Fibroblast of peridontal ligament (primary cell): ENCODE measurements around the gene CNOT6.

Source experiments
- DNase-seq: peaks from one replicate; pipeline ENCODE4 v3.0.0-alpha.2; 2010; ENCODE audit errors: extremely low read depth

Gene CNOT6

DNA sequence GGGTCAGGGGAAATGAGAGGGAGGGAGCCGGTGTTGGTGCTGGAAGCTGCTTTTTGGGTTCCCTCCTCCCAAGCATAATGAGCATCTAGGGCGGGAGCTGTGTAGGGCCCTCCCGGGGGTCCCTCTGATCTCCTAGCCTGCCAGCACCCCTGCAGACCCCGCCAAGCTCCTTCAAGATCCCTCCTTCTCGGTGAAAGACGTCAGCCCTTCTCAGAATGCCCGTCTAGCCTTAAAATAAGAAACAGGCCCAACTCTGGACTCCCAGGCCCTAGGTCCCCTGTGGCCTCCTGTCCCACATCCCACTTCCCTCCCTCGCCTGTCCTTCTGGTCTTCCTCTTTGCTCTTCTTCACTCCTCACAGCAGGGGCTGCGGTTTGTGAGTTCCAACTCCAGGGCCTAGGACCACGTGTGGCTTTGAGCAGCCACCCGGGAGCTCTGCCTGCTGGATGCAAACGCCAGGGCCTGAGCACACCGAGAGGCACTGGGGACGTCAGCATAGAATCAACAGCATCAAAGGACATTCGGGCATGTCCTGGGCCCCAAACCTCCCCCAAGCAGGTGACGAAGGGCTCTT, 105.9 kb downstream of the CNOT6 start:
- no peak for DNase-seq

DNA sequence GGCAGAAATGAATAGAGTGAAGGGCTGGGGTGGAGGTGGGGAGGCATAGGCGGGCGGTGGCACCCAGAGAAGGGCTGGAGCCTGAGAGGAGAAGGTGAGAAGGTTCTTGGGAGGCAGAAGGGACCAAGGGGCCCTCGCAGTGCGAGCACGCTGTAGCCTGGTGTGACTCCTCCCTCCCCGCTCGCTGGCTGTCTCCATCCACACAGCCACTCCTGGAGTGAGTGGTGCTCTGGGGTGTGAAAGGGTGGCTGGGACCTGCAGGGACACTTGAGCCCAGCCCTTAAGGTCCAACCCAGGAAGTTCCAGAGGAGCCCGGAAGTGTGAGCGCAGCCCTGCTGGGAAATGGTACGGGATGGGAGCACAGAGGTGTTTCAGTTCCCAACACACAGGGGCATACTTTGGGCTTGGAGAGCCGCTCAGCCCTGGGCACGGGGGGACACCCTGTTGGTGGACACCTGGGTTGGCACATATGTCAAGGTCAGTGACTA, 106.4 kb downstream of the CNOT6 start:
- DNase-seq: no peak

DNA sequence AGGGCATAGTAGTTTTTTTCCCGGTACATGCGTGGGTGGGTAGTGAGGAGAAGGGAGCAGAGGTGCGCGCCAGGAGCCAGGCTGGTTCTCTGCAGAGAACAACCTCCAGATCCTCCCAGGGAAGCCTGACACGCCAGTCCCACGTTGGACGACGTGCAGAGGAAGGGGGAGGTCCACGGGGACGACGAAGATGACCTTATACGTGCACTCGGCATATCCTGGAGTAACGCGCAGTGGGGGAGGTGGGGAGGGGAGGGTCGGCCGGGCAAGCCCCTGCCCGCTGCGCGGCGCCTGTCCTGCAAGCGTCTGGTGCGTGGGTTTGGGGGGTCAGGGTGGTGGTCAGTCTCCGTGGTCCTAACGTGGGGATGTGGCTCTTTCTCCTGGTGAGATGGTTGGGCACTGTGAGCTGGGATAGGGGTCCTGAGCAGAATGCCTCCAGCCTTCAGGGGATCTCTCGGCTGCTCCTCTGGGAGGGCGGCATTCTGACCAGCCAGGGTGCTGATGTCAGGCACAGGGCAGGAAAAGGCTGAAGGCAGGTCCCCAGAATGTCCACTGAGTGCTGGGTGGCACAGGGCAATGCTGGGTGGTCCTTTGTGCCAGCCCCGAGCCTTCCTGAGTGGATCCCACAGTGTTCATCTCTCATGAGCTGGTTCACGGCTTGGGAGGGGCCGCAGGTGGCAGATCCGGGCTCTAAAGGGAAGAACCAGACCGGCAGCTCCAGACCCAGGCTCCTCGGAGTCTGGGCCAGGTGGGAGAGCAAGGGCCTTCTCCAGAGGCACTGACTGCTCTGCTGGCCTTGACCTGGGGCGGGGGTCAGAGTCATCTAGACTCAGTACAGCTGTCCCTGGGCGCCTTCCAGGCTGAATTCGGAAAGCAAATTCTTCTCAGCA, 107.7 kb downstream of the CNOT6 start:
- DNase-seq: no peak

DNA sequence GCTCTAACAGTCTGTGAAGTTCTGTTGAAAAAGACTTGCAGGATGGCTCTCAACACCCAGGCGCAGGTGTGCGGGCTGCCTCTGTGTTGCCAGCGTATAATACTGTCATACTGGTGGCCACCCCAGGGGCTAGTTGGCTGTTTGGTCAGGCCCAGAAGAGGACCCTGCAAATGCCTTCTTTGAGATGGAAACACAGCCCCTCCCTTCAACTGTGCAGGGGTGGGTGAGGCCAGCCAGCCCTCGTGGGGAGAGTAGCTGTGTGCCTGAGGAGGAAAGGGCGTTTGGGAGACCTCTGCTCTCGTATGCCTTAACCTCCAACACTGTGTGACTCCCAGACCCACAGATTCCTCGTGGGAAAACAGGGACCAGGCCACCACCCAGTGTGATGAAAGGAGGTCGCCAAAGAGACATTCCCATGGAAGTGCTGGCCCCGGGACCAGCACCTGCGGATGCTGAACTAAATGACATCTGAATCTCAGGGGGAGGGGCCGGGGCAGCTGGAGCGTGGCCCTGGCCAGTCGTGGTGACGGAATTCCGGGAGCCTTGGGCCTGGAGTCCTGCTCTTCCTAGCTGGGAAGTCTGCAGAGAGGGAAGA, 108.4 kb downstream of the CNOT6 start:
- DNase-seq: no peak

DNA sequence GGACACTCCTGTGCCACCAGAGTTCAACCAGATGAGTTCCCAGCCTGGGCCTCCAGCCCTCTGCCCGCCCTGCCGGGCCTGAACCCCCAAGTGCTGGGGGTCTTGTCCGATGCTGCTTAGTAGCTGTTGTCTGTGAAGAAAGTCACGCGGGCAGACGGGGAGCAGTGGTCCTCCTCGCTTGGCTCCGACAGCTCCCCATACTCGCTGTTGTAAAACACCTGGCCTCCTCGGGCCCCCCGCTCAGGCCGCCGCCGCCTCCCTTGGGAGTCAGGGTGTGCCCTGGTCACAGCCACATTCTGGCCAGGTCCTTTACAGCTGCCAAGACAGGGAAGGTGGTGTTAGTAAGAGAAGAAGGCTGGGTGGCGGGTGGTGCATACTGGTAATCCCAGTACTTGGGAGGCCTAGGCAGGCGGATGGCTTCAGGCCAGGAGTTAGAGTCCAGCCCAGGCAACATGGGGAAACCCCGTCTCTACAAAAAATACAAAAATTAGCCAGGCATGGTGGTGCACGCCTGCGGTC, 109.0 kb downstream of the CNOT6 start:
- no peak for DNase-seq

DNA sequence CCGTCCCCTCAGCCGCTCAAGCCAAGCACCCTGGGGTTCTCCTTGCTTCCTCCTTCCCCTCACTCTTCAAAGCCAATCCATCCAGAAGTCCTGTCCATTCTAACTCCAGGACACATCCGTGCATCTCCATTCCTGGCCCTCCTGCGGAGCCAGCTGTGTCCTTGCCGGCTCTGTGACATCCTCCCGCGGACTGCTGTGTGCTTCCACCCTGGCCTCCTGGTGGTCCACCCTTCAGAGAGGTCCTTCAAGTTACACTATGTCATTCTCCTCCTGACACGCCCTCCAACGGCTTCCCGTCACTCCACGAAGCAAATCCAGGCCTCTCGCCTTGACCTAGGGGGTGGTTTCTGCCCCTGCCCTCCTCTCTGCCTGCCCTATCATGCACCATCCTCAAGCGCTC, 110.1 kb downstream of the CNOT6 start:
- no peak for DNase-seq

DNA sequence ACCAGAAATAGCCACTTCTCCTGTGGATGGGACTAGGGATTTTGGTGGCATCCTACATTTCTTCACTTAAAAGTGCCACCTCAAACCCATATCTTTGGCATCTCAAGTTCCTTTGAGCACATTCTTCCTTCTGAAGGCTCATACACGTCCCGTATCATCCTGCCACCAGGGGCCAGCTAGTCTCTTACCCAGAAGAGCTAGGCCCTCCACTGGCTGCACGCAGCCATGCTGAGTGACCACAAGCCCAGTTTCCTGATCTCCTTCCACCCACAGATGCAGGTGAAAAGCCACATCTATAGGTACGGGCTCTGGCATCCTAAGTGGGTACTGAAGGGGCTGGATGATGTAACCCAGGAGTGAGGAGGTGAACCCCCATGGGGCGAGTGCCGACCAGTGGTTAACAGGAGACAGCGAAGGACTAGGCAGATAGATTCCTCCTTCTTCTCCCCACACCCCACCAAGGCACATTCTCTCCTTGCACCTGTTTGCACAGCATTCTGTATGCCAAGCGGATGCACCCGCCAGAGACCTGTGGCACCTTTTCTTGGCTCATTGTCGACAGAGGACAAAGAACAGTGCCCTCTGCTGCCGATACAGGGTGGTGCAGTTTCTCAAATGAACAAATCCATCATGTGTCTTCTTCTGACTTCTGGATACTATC, 111.5 kb downstream of the CNOT6 start:
- peak; percentile 59 for DNase-seq

DNA sequence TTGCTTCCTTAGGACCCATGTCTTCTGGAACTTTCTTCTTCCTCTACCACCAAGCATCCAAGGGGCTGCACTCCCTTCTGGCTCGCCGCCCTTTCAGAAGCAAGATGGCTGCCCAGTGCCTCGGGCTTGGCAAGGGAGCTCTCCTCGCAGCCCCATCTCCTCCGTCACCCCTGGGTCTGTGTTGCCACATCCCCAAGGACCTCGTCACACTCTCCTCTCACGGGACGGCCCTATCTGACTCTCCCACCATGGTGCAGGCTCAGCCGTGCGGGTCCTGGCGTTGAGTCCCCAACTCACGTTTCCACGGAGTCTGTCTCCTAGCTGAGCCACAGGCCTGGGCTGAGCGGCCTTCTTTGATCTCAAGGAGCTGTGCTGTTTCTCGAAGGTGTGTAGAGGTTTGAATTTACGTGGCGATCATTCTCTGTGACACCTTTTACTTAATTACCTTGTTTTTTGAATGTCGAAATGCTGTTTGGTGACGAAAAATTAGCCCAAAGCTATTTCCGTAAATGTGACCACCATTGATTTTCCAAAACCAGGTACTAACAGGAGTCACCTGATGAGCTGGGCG, 112.1 kb downstream of the CNOT6 start:
- no peak for DNase-seq

DNA sequence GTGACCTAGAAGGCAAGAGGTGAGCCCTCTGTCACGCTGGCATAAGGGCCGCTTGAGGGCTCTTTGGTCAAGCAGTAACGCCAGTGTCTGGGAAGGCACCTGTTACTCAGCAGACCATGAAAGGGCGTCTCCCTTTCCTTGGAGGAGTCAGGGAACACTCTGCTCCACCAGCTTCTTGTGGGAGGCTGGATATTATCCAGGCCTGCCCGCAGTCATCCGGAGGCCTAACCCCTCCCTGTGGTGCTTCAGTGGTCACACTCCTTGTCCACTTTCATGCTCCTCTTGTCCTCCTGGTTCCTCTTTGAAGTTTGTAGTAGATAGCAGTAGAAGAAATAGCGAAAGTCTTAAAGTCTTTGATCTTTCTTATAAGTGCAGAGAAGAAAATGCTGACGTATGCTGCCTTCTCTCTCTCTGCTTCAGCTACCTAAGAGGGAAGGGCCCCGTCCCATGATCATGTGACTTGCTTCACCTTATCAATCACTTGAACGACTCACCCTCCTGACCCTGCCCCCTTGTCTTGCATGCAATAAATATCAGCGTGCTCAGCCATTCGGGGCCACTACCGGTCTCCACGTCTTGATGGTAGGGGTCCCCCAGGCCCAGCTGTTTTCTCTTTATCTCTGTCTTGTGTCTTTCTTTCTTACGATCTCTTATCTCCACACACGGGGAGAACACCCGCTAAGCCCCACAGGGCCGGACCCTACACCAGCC, 113.8 kb downstream of the CNOT6 start:
- no peak for DNase-seq

DNA sequence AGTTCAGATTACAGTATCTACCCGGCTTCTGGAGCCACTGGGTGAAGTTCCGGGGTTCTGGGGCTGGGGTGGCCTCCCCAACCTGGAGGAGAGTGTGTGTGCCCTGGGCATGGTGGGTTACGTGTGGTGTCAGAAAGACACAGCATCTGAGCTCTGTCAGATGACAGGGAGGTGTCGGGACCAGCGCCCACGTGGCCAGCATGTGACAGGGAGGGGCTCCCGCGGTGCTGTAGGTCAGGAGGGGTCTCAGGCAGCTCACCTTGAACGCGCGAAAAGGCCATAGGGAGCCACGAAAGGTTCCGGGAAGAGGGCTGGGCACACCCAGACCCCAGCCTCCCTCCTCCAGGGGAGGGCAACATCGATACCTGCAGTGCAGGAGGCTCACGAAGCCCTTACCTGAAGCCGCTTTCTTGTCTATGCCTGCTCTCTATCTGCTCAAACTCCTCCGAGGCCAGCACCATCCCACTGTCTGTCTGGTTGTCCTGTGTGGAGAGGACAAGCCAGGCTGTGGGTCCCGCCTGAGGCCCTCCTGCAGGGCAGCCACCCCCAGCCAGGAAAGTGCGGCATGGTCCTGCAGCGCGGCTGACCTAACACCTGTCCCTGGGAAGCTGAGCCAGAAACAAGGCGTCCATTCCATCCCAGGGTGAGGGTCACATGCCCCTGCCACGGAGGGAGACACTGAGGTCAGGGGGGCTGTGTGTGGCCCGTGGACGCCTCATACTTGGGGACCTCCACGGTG, 114.6 kb downstream of the CNOT6 start:
- DNase-seq: no peak

DNA sequence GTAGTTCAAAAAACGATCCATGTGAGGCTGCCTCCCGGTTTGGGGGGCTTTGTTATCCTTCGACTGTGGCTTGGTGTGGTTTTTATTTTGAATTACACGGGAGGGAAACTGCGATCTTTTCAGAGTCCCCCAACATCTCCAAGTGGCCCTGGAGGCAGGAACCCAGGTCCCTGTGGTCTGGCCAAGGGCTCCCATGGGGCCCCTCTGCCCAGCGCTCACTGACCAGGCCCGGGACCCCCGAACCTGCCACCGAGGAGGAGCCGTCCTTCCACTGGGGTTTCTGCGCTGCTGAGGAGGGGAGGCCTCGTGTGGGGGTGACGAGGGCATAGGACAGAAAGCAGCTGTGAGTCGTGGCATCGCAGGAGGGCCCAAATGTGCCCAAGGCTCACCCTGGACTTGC, 115.2 kb downstream of the CNOT6 start:
- no peak for DNase-seq

DNA sequence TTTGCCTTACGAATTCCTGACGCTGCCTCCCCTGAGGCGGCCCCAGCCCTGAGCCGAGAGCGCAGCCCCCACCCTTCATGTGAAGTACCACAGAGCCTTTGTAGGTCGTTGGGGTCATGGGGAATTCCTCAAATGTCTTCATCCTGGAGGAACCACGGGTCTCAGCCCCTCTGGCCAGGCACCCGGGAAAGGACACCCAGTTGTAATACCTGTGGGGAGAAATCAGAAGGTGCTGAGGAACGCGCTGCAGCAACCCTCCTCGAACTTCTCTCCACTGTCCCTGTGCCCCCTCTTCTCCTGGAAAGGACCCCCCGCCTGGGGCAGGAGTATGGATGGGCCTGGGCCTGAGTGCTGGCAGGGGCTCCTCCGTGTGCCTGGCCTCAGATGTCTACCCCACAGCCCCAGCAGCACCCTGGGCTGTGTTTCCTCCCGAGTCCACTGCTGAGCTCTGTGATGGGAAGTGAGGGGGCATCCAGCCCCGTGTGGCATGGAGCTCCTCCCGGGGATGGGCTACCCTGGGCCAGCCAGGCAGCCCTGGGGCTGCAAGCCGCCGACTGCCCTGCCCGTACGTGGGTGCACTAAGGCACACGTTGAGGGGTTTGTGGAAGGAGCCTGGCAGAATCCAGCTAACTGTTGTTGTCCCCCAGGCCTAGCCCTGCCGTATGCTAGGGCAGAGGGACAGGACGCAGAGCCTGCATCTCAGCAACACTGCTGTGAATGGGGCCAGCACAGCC, 115.8 kb downstream of the CNOT6 start:
- no peak for DNase-seq

DNA sequence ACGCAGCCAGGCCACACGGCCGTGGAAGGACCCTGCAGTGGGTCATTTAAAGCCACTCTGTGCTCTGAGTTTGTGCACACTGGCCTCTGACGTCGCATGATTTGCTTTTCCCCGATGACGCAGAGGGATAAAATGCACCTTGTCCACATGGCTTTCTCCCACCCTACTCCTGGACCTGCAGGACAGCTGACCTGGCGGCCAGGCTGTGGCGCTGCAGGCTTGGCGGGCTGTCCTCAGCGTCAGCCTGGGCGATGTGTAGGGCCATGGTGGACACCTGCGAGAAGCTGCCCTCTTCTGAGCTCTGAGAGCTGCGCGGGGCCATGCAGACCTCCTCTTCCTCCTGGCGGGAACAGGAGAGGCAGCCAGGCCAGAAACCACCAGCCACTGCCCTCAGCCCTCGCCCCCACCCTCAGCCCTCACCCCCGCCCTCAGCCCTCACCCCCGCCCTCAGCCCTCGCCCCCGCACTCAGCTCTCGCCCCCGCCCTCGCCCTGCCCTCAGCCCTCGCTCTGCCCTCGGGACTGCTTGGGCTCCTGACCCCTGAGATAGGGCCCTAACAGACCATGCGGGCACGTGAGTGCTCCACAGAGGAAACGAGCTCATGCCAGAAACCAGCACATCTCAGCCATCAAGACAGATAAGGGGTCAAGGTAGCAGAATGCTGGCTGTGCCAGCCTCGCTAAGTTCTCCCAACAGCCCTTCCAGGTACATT, 117.1 kb downstream of the CNOT6 start:
- no peak for DNase-seq

DNA sequence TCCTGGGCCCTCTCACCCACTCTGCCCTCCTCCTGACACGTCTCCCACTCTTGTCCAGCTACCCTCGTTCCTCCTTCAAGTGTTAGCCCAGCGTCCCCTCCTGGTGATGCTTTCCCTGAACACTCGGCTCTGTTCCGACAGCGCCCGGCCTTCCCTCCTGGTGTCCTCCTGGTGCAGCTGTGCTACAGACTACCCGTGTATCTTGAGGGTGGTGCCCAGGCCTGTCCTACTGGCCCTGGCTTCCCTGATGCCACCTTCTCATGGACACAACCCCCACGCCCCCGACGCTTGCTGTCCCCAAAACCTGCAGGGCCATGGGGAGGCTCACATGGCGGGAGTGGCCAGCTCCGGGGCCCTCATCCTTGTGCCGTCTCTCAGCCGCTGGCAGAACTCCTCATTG, 118.5 kb downstream of the CNOT6 start:
- no peak for DNase-seq

DNA sequence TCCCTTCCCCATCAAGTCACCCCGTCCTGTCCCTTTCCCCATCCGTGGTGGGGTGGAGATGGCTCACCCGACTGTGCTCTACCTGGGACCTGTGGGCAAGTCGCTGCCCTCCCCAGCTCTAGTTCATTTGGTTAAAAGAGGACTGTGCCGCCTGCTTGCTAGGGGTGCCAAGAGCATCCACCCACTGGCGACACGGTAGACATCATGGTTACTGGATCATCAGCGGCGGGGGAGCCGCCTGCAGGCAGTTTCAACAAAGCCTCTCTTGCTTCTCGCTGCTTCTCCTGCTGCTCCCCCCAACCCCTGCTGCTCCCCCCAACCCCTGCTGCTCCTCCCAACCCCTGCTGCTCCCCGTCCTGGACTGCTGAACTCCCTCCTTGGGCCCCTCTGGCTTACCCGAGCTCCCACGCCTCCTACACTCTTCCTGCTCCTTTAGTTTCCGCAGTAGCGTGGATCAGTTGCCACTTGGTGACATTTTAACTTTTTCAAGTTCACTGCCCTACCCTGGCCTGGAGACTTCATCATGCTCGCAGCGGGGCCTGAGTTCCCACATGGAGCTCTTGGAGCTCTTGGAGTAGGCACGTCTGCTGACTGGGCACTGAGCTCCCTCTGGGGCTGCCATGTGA, 119.1 kb downstream of the CNOT6 start:
- no peak for DNase-seq

DNA sequence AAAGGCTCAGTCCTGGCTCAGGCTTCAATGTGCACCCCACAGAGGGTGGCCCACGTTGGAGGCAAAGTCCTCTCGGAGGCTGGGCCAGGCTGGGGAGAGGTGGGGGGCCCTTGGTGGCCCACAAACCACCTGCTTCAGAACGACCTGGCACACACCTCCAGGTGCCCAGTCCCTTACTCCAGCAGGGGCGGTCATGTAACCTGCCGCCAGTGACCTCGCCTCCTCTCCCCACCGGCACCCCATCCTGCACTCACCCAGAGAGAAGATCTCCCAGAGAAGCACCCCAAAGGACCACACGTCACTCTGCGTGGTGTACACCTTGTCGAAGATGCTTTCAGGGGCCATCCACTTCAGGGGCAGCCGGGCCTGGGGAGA, 119.6 kb downstream of the CNOT6 start:
- no peak for DNase-seq

DNA sequence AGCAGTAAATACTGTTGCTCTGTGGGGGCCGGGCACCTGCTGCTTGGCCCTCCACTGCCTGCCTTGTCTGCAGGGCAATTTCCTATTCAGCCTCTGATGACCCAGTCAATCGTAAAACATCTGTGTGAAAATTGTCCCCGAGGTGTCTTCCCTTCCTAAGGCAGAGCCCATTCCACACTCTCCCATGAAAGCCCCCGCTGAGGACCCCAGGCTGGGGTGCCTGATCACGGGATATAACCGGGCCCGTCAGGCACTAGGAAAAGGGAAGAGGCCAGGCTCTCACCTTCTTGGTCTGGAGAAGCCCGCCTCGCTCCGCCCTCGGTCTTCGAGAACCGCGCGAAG, 124.3 kb downstream of the CNOT6 start:
- DNase-seq: no peak

DNA sequence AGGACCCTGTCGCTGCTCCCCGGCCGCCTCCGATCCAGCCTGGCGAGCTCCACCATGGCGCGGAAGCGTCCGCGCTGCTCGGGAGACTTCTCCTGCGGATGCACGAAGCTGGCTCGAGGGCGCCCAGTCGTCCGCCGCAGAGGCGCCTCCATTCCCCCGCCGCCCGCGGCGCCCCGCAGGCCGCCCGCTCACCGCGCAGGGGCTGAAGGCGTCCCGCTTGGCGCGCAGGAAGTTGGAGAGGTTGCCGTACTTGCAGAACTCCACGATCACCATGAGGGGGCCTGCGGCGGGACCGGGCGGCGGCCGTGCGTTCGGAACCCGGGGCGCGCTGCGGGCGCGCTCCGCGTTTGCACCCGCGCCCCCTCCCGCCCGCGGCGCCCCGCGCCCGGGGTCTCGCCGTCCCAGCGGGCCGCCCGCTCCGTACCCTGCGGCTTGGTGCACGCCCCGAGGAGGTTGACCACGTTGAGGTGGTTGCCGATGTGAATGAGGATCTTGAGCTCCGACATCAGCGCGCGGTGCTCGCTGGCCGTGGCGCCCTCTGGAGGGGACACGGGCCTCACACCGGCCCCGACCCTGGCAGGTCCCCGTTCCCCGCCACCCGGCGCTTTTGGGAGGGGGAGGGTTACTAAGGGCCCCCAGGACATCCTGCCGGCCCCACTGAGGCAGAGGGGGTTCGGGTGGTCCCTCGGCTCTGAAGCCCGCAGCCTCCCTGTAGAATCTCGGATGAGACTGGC, 124.8 kb downstream of the CNOT6 start:
- peak; percentile 16 for DNase-seq
